Measurements from ENCODE around the gene COQ8A.

DNA sequence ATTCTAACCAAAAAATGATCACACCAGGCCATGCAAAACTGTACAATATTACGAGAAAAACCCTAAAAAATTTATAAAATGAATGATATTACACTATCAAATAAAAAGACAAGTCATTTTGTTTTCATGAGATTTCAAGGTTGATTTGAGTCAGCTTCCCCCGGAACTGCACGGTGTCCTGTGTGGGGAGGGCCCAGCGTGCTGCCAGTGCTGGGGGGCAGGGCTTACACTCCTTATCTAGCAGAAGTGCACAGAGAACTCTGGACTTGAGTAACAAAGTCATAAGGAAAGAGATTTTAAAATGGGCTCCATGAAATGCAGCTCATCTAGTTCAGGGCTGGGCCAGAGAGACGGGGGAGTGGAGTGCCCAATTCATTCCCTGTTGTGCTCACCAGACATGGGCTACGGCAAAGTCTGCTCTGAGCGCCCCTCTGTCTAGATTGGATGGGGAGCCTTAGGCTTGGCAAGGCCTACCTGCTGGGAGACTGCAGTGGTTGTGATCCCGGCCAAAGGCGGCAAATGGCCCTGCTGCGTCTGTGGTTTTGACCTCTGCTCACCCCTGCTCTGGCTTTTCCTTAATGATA, 50.1 kb downstream of the COQ8A start:
- TF ChIP-seq POLR2A (IDR thresholded peaks at IDR 0.05; ENCODE audit: low read depth, low read length) (no peak), POLR2AphosphoS5 (IDR thresholded peaks at IDR 0.05; ENCODE audit: low read depth, low read length) (no peak), TAF1 (IDR thresholded peaks at IDR 0.05; ENCODE audit: borderline replicate concordance, low read depth, low read length) (no peak)
